Body of pancreas (tissue), 4 donors: ENCODE results near the gene TSHZ3. TPM values are rescaled to one million over a fixed set of nuclear protein-coding genes. Genes with fewer than 3 reads are reported as not detected.

Experiments
- ATAC-seq: fragments of 150-250 bp; one replicate; pipeline ENCODE4 v1.9.1; 2016
- DNase-seq, 4 donors: peaks; one replicate each; pipeline ENCODE4 v3.0.0-alpha.2; 2019
- H3K27ac ChIP-seq, 4 donors: fragments of 200-600 bp; sonication (generic); 1 replicate in 3 of 4; 2 replicates in 1 of 4; pipeline versions ENCODE4 v1.5.1 to v1.6.1; 2016 to 2019; ENCODE audit warnings: mild to moderate bottlenecking in 1 of 4, mixed read lengths in 1 of 4, moderate library complexity in 1 of 4
- H3K27me3 ChIP-seq, 2 donors: fragments of 200-600 bp; sonication (generic); one replicate each; pipeline ENCODE4 v1.6.0; 2016; ENCODE audit warnings: mild to moderate bottlenecking in 1 of 2
- H3K36me3 ChIP-seq, 2 donors: fragments of 200-600 bp; sonication (generic); replicated peaks in 1 of 2; 2 replicates each; pipeline ENCODE4 v1.5.1; 2016; ENCODE audit warnings: low read depth in 2 of 2; ENCODE audit not compliant: insufficient read depth in 1 of 2
- H3K4me1 ChIP-seq: fragments of 200-600 bp; sonication (generic); one replicate; pipeline ENCODE4 v1.6.0; 2016
- H3K4me3 ChIP-seq, 2 donors: fragments of 200-600 bp; sonication (generic); 1 replicate in 1 of 2; 2 replicates in 1 of 2; pipeline ENCODE4 v1.5.1; 2016 to 2019
- H3K9me3 ChIP-seq, 3 donors: fragments of 200-600 bp; sonication (generic); 1 replicate in 2 of 3; 2 replicates in 1 of 3; pipeline ENCODE4 v1.5.1; 2016
- POLR2A ChIP-seq, 3 donors: fragments of 450-650 bp; IDR thresholded peaks; one replicate each; pipeline ENCODE4 v1.6.1; 2016; ENCODE audit warnings: antibody characterized with exemption in 3 of 3, mild to moderate bottlenecking in 2 of 3
- WGBS, 2 donors: methylation state at CpG; one replicate each; pipeline ENCODE4 v1.1.5; 2017; 5-methylcytosine and 5-hydroxymethylcytosine counted together
- intact Hi-C: fragments of 100-400 bp; cut with DNase I; formaldehyde crosslinking; loops from one replicate; pipeline ENCODE4 v1.15.1; 2023
- total RNA-seq, 2 donors: library from RNA; depleted of rRNA; stranded (reverse); fragments of >200 nt; gene quantifications; one replicate each; pipeline ENCODE4 v1.1.0, GENCODE V29; 2016
- TF ChIP-seq, protein P1 (sequence below), 7 experiments: fragments of 450-650 bp in 4 of 7; fragments of 200-600 bp in 3 of 7; sonication (generic) in 3 of 7; IDR thresholded peaks; one replicate each; pipeline ENCODE4 v1.5.1; 2016 to 2019; ENCODE audit warnings: antibody characterized with exemption in 7 of 7

TSHZ3 gene
- total RNA-seq, 2 donors from 2014 or later: 1.3 to 3.0 TPM

DNA sequence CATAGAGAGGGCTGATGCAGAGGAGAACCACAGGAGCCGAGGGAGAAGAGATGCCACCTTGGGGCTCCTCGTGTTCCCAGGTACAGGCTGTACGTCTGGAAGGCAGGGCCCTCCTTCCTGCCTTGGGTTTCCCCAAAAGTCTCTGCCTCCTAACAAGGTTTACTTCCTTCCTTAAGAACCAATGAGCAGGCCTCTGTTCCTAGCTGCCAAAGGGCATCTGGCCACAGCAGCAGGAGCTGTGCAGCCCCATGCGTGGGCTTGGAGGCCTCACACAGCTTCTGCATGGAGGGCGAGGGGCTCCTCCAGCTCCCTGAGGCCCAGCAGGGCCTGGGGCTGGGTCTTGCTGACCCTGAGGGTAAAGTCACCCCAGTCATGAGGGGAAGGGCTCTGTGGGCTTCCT lies 40.6 kb upstream of the TSHZ3 start:
- no peak overlapping the region for H3K27ac ChIP-seq
- no peaks in the 10 kb centered on the region for H3K27me3 ChIP-seq
- H3K9me3 ChIP-seq: no peaks in the 10 kb centered on the region
- DNase-seq: no peak
- no peaks in the 10 kb centered on the region for H3K4me1 ChIP-seq
- WGBS, 2 donors: 82 to 85% methylated on average over 5 of the region's 5 CpGs
- TF ChIP-seq POLR2A (IDR thresholded peaks at IDR 0.05): no peak
- TF ChIP-seq, protein P1, sequence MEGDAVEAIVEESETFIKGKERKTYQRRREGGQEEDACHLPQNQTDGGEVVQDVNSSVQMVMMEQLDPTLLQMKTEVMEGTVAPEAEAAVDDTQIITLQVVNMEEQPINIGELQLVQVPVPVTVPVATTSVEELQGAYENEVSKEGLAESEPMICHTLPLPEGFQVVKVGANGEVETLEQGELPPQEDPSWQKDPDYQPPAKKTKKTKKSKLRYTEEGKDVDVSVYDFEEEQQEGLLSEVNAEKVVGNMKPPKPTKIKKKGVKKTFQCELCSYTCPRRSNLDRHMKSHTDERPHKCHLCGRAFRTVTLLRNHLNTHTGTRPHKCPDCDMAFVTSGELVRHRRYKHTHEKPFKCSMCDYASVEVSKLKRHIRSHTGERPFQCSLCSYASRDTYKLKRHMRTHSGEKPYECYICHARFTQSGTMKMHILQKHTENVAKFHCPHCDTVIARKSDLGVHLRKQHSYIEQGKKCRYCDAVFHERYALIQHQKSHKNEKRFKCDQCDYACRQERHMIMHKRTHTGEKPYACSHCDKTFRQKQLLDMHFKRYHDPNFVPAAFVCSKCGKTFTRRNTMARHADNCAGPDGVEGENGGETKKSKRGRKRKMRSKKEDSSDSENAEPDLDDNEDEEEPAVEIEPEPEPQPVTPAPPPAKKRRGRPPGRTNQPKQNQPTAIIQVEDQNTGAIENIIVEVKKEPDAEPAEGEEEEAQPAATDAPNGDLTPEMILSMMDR (IDR thresholded peaks at IDR 0.05): no peak
- ATAC-seq: no peak
- H3K36me3 ChIP-seq: no peaks in the 10 kb centered on the region
- intact Hi-C loops: no loop called here
- H3K4me3 ChIP-seq: no peak overlapping the region

DNA sequence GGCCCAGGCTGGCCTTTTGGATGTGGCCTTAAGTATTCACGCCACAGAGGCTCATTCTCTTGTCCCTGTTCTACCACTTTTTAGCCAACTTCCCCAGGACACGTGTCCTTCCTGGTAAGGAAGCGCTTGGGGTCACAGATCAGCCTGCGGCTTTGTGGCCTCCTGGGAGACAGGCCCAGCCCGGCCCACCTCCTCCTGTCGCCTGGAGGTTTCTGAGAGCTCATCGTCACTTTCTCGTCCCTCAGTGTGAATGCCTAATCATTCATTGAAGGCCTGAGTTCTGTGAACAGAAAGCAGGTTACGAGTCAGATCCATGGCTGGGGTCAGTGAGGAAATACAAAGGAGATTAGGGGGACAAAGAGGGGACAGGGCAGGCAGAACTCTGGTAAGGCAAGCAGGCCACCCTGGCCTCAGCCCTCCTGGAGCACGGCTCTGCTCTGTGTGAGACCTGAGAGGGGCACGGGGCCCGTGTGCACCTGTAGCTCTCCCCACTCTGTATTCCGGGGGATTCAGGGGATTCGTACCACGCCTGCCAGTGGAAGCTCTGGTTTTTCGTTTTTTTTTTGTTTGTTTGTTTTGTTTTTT lies 38.6 kb upstream of the TSHZ3 start:
- ATAC-seq (no peak), DNase-seq (no peak)
- no peak overlapping the region for H3K27ac ChIP-seq
- whole genome bisulfite sequencing, 2 donors: 74 to 75% methylated on average over 16 of the region's 16 CpGs
- TF ChIP-seq, protein P1 (IDR thresholded peaks at IDR 0.05): no peak
- TF ChIP-seq POLR2A (IDR thresholded peaks at IDR 0.05): no peak
- H3K4me3 ChIP-seq: no peak overlapping the region
- no peaks in the 10 kb centered on the region for H3K4me1 ChIP-seq
- no peaks in the 10 kb centered on the region for H3K9me3 ChIP-seq
- intact Hi-C loops: no loop called here
- no peaks in the 10 kb centered on the region for H3K36me3 ChIP-seq
- no peaks in the 10 kb centered on the region for H3K27me3 ChIP-seq

DNA sequence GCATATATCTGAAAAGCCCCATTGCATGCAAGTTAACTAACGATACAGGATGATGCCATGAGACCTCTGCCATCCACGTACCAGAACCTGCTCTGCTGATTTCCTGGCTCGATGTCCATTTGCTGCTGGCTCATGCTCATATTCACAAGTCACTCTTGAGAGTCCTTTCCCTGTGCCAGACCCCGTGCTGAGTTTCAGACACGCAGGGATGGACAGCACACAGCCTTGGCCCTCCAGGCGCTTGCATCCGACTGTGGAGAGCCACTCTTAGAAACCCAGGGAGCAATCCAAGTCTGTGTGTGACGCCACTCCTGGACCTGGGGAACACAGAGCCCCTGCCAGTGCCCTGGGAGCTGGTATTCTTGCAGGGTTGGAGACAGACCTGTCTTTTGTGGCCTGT lies 37.6 kb upstream of the TSHZ3 start:
- Histone ChIP-seq H3K9me3 (no peaks in the 10 kb centered on the region), H3K36me3 (no peaks in the 10 kb centered on the region), H3K27me3 (no peaks in the 10 kb centered on the region), H3K4me3 (no peak overlapping the region), H3K27ac (no peak overlapping the region), H3K4me1 (no peaks in the 10 kb centered on the region)
- intact Hi-C loops: no loop called here
- TF ChIP-seq, protein P1 (IDR thresholded peaks at IDR 0.05): no peak
- no peak for DNase-seq
- 75 to 78% methylated on average over 4 to 8 of the region's 8 CpGs for WGBS, 2 donors
- no peak for ATAC-seq

DNA sequence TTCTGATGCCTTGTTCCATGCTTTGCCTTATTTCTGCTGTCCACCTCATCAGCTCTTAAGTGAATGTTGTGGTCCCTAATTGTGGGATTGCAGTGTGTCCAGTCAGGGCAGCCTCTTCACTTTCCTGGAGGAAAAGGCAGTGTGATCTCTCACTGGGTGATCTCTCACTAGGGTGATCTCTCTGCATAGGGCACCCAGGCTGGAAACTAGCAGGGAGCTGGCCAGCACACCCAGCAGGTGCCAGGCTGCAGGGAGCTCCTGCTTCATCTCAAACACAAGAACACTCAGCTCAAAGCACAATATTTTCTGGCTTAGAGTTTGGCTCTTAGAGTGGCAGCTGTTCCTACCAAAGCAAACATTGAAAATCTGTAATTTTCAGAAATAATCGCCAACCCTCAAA lies 36.5 kb upstream of the TSHZ3 start:
- no peak for ATAC-seq
- TF ChIP-seq POLR2A (IDR thresholded peaks at IDR 0.05): no peak
- TF ChIP-seq, protein P1 (IDR thresholded peaks at IDR 0.05): no peak
- H3K9me3 ChIP-seq: no peaks in the 10 kb centered on the region
- intact Hi-C loops: no loop called here
- H3K36me3 ChIP-seq: no peaks in the 10 kb centered on the region
- H3K4me1 ChIP-seq: no peaks in the 10 kb centered on the region
- DNase-seq: no peak
- H3K27me3 ChIP-seq: no peaks in the 10 kb centered on the region
- no peak overlapping the region for H3K4me3 ChIP-seq
- 40% methylated on average over 1 of the region's 1 CpG for WGBS, 2 donors
- H3K27ac ChIP-seq: no peak overlapping the region

DNA sequence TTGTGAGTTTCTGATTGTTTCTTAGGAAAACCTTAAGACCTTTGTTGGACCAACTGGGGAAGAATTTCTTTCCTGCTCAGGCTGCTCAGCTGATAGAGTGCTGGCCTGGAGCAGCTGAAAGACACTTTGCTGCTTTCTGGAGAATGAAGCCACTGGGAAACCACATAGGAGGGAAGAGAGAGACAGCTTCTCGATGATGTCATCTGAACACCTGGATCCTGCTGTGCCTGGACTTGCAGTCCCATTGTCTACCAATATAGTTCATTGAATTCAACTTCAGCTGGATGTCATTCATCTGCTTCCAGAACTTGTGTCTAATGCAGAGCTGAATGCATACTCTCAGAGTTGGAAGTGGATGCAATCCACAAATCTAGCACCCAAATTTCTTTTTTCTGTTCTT lies 34.3 kb upstream of the TSHZ3 start:
- no peak overlapping the region for H3K27ac ChIP-seq
- intact Hi-C loops: no loop called here
- ATAC-seq (no peak), DNase-seq (no peak)
- TF ChIP-seq, protein P1 (IDR thresholded peaks at IDR 0.05): no peak
- no peak for TF ChIP-seq POLR2A (IDR thresholded peaks at IDR 0.05)
- no peaks in the 10 kb centered on the region for H3K27me3 ChIP-seq
- 96 to 100% methylated on average over 1 of the region's 1 CpG for WGBS, 2 donors
- H3K36me3 ChIP-seq: no peaks in the 10 kb centered on the region
- H3K4me3 ChIP-seq: no peak overlapping the region
- H3K4me1 ChIP-seq: no peaks in the 10 kb centered on the region
- H3K9me3 ChIP-seq: no peaks in the 10 kb centered on the region
